Mesendoderm (in vitro differentiated cells): ENCODE measurements around the gene CARNS1.

ENCODE experiments used
- DNase-seq: peaks from one replicate; pipeline ENCODE4 v3.0.0; 2013
- H2AK5ac ChIP-seq: 2 replicates; pipeline ENCODE4 v1.6.1; 2013; ENCODE audit warnings: low read length, inconsistent platforms
- H2BK120ac ChIP-seq: 2 replicates; pipeline ENCODE4 v1.6.1; 2013; ENCODE audit warnings: low read depth, mild to moderate bottlenecking, low read length, moderate library complexity, mixed read lengths
- H2BK15ac ChIP-seq: replicated peaks from 2 replicates; pipeline ENCODE4 v1.6.1; 2013; ENCODE audit warnings: low read depth, mild to moderate bottlenecking, moderate library complexity
- H2BK5ac ChIP-seq: 2 replicates; pipeline ENCODE4 v1.6.1; 2013; ENCODE audit warnings: low read length, inconsistent platforms
- H3K18ac ChIP-seq: 2 replicates; pipeline ENCODE4 v1.6.1; 2013; ENCODE audit warnings: mild to moderate bottlenecking, low read length, mixed read lengths
- H3K23ac ChIP-seq: one replicate; pipeline ENCODE4 v1.6.1; 2013; ENCODE audit warnings: low read length
- H3K27ac ChIP-seq: 2 replicates; pipeline ENCODE4 v1.5.1; 2013; ENCODE audit warnings: low read depth, mild to moderate bottlenecking, inconsistent platforms, low read length, moderate library complexity
- H3K27me3 ChIP-seq: 2 replicates; pipeline ENCODE4 v1.6.1; 2013; ENCODE audit warnings: low read length, control low read depth, mild to moderate bottlenecking, inconsistent platforms; ENCODE audit not compliant: insufficient read depth, poor library complexity
- H3K36me3 ChIP-seq: 2 replicates; pipeline ENCODE4 v1.6.1; 2013; ENCODE audit warnings: low read length, inconsistent platforms; ENCODE audit not compliant: control insufficient read depth, insufficient read depth
- H3K4ac ChIP-seq: one replicate; pipeline ENCODE4 v1.6.1; 2013; ENCODE audit warnings: low read depth, mild to moderate bottlenecking, low read length, moderate library complexity
- H3K4me1 ChIP-seq: 2 replicates; pipeline ENCODE4 v1.6.1; 2013; ENCODE audit warnings: low read depth, low read length, inconsistent platforms; ENCODE audit not compliant: control insufficient read depth
- H3K4me2 ChIP-seq: 2 replicates; pipeline ENCODE4 v1.6.1; 2013; ENCODE audit warnings: low read length
- H3K4me3 ChIP-seq: 2 replicates; pipeline ENCODE4 v1.5.1; 2013; ENCODE audit warnings: mild to moderate bottlenecking, low read length
- H3K56ac ChIP-seq: one replicate; pipeline ENCODE4 v1.6.1; 2013; ENCODE audit warnings: low read length
- H3K79me1 ChIP-seq: 2 replicates; pipeline ENCODE4 v1.6.1; 2013; ENCODE audit warnings: low read length, inconsistent platforms
- H3K79me2 ChIP-seq: 2 replicates; pipeline ENCODE4 v1.6.1; 2013; ENCODE audit warnings: mild to moderate bottlenecking, low read length; ENCODE audit not compliant: control insufficient read depth, insufficient read depth
- H3K9ac ChIP-seq: 2 replicates; pipeline ENCODE4 v1.6.1; 2013; ENCODE audit warnings: low read length, inconsistent platforms
- H4K5ac ChIP-seq: one replicate; pipeline ENCODE4 v1.6.1; 2013; ENCODE audit warnings: low read length
- H4K8ac ChIP-seq: one replicate; pipeline ENCODE4 v1.6.1; 2013; ENCODE audit warnings: low read depth, mild to moderate bottlenecking, control low read depth, low read length, moderate library complexity
- WGBS: extraction: QIAGEN DNeasy Blood & Tissue Kit; methylation state at CpG from one replicate; pipeline ENCODE4 v1.1.7; 2013; ENCODE audit warnings: low lambda C conversion rate, missing lambda C conversion rate; ENCODE audit not compliant: insufficient coverage; ENCODE audit errors: extremely low coverage; 5-methylcytosine and 5-hydroxymethylcytosine counted together

CARNS1 gene

GRCh38 chr11:67445515-67445914 is 30.0 kb downstream of the CARNS1 start:
- no CpG with 5 or more reads among the region's 5 CpGs for WGBS
- no peaks in the 10 kb centered on the region for H3K27me3 ChIP-seq
- H2BK5ac ChIP-seq: no peak overlapping the region
- no peaks in the 10 kb centered on the region for H3K36me3 ChIP-seq
- DNase-seq: no peak
- H3K4me1 ChIP-seq: no peaks in the 10 kb centered on the region
- no peak overlapping the region for H3K56ac ChIP-seq
- H3K4me2 ChIP-seq: no peak overlapping the region
- no peak overlapping the region for H3K4me3 ChIP-seq
- no peak overlapping the region for H2BK15ac ChIP-seq
- no peak overlapping the region for H4K5ac ChIP-seq
- H4K8ac ChIP-seq: no peak overlapping the region
- no peak overlapping the region for H3K9ac ChIP-seq
- no peaks in the 10 kb centered on the region for H3K79me2 ChIP-seq
- no peak overlapping the region for H2AK5ac ChIP-seq
- H3K79me1 ChIP-seq: no peaks in the 10 kb centered on the region
- no peak overlapping the region for H3K23ac ChIP-seq
- no peak overlapping the region for H2BK120ac ChIP-seq
- no peak overlapping the region for H3K27ac ChIP-seq
- no peak overlapping the region for H3K4ac ChIP-seq
- no peak overlapping the region for H3K18ac ChIP-seq

DNA sequence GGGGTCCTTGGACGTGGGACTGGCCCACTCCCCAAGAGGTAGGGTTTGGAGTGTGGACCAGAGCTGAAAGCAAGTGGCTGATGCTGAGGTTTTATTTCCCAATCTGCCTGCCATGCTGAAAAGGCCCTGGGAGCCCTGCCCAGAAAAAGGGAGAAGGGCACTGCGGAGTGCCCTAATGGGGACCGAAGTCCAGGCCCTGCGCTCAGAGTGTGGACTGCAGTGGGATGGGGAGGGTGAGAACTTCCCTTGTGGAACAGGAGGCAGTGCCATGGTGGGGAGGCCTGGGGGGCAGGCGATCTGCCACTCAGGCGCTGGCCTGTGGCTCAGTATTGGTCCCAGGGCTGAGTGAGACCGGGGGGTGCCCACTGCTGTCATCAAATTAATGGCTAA is 32.7 kb downstream of the CARNS1 start:
- H3K9ac ChIP-seq: no peak overlapping the region
- no peak overlapping the region for H2BK5ac ChIP-seq
- no peak overlapping the region for H3K56ac ChIP-seq
- no peak overlapping the region for H2AK5ac ChIP-seq
- no peak overlapping the region for H3K18ac ChIP-seq
- no peaks in the 10 kb centered on the region for H3K4me1 ChIP-seq
- WGBS: no CpG with 5 or more reads among the region's 7 CpGs
- H2BK120ac ChIP-seq: no peak overlapping the region
- H4K5ac ChIP-seq: no peak overlapping the region
- no peak overlapping the region for H3K4me3 ChIP-seq
- H3K79me2 ChIP-seq: no peaks in the 10 kb centered on the region
- no peak for DNase-seq
- no peak overlapping the region for H3K27ac ChIP-seq
- no peaks in the 10 kb centered on the region for H3K79me1 ChIP-seq
- no peak overlapping the region for H3K4me2 ChIP-seq
- no peak overlapping the region for H3K23ac ChIP-seq
- H3K4ac ChIP-seq: no peak overlapping the region
- H2BK15ac ChIP-seq: no peak overlapping the region
- H3K27me3 ChIP-seq: no peaks in the 10 kb centered on the region
- no peaks in the 10 kb centered on the region for H3K36me3 ChIP-seq
- no peak overlapping the region for H4K8ac ChIP-seq

- H2BK5ac ChIP-seq: no peak overlapping the region
- no peaks in the 10 kb centered on the region for H3K36me3 ChIP-seq
- no peak overlapping the region for H2AK5ac ChIP-seq
- H2BK120ac ChIP-seq: no peak overlapping the region
- H3K4me3 ChIP-seq: no peak overlapping the region
- no peak overlapping the region for H3K4me2 ChIP-seq
- H4K8ac ChIP-seq: no peak overlapping the region
- no peak overlapping the region for H4K5ac ChIP-seq
- no peaks in the 10 kb centered on the region for H3K79me2 ChIP-seq
- no peak overlapping the region for H3K27ac ChIP-seq
- no peak overlapping the region for H3K56ac ChIP-seq
- H3K4ac ChIP-seq: no peak overlapping the region
- no peak for DNase-seq
- H3K18ac ChIP-seq: no peak overlapping the region
- no peaks in the 10 kb centered on the region for H3K27me3 ChIP-seq
- no peak overlapping the region for H3K23ac ChIP-seq
- H3K79me1 ChIP-seq: no peaks in the 10 kb centered on the region
- WGBS: no CpG with 5 or more reads among the region's 9 CpGs
- no peak overlapping the region for H3K9ac ChIP-seq
- H2BK15ac ChIP-seq: no peak overlapping the region
- no peaks in the 10 kb centered on the region for H3K4me1 ChIP-seq
These were observed 33.8 kb downstream of the CARNS1 start for GRCh38 chr11:67449116-67449844.

- H3K23ac ChIP-seq: no peak overlapping the region
- H3K56ac ChIP-seq: no peak overlapping the region
- H3K9ac ChIP-seq: no peak overlapping the region
- no peak overlapping the region for H3K18ac ChIP-seq
- H3K79me2 ChIP-seq: no peaks in the 10 kb centered on the region
- H3K4me1 ChIP-seq: no peaks in the 10 kb centered on the region
- no peak overlapping the region for H3K4me2 ChIP-seq
- H3K27ac ChIP-seq: no peak overlapping the region
- no peak overlapping the region for H3K4me3 ChIP-seq
- H3K4ac ChIP-seq: no peak overlapping the region
- no peak overlapping the region for H4K8ac ChIP-seq
- H2BK15ac ChIP-seq: no peak overlapping the region
- no peaks in the 10 kb centered on the region for H3K27me3 ChIP-seq
- no peaks in the 10 kb centered on the region for H3K36me3 ChIP-seq
- H4K5ac ChIP-seq: no peak overlapping the region
- H3K79me1 ChIP-seq: no peaks in the 10 kb centered on the region
- H2AK5ac ChIP-seq: no peak overlapping the region
- no peak overlapping the region for H2BK5ac ChIP-seq
- DNase-seq: no peak
- no CpG with 5 or more reads among the region's 25 CpGs for WGBS
- H2BK120ac ChIP-seq: no peak overlapping the region
These were observed 35.5 kb downstream of the CARNS1 start for GRCh38 chr11:67450796-67451657.

DNA sequence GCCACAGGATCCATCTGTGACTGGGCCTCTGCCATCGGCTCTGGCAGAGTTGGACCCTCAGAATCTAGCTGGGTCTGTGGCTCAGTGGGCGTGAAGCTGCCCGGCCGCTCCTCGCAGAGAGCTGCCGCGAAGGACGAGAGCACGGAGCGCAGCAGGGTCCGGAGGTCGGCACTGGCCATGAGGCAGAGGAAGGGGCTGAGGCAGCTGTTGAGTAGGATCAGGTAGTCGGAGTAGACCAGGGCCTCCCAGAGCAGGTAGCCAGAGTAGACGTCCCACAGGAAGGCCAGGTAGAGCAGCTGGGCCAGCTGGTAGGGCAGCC is 36.1 kb downstream of the CARNS1 start:
- Histone ChIP-seq H3K36me3 (no peaks in the 10 kb centered on the region), H3K4me1 (no peaks in the 10 kb centered on the region), H2BK15ac (no peak overlapping the region), H3K27me3 (no peaks in the 10 kb centered on the region), H3K56ac (no peak overlapping the region), H3K18ac (no peak overlapping the region), H2BK5ac (no peak overlapping the region), H3K9ac (no peak overlapping the region), H4K5ac (no peak overlapping the region), H3K27ac (no peak overlapping the region), H3K4me2 (no peak overlapping the region), H3K23ac (no peak overlapping the region), H2BK120ac (no peak overlapping the region), H3K4ac (no peak overlapping the region), H3K79me1 (no peaks in the 10 kb centered on the region), H3K4me3 (no peak overlapping the region), H4K8ac (no peak overlapping the region), H3K79me2 (no peaks in the 10 kb centered on the region), H2AK5ac (no peak overlapping the region)
- no CpG with 5 or more reads among the region's 14 CpGs for WGBS
- DNase-seq: no peak
